Caco-2 (cell line): ENCODE data around the gene PSMG3. TPM values are rescaled to one million over a fixed set of nuclear protein-coding genes. Genes with fewer than 3 reads are reported as not detected.

Source experiments
- BruUV-seq: library from RNA; stranded (reverse); fragments of 400-500 nt; replicated peaks from 2 replicates; lab custom pipeline; 2021; lab: Mats Ljungman, UMichigan
- CTCF ChIA-PET: fragments of 300-600 bp; sonication (Branson Sonifier 250); formaldehyde crosslinking; loops from one replicate; lab custom pipeline; 2022; ENCODE audit warnings: antibody characterized with exemption; lab: Charles Lee
- POLR2A ChIA-PET: fragments of 300-600 bp; sonication (Branson Sonifier 250); formaldehyde crosslinking; loops from one replicate; lab custom pipeline; 2022; ENCODE audit warnings: antibody characterized with exemption; lab: Charles Lee
- DNase-seq, 2 experiments: peaks; one replicate each; pipeline versions ENCODE4 v3.0.0 to v3.0.0-alpha.2; 2020 to 2022
- H3K27me3 ChIP-seq: replicated peaks from 2 replicates; pipeline ENCODE4 v1.6.0; 2011; ENCODE audit warnings: low read length; ENCODE audit not compliant: control insufficient read depth, insufficient read depth
- H3K36me3 ChIP-seq: 2 replicates; pipeline ENCODE4 v1.5.1; 2011; ENCODE audit warnings: low read length; ENCODE audit not compliant: control insufficient read depth, insufficient read depth
- H3K4me1 ChIP-seq: fragments of 250-450 bp; sonication (Bioruptor Pico); 2 replicates; pipeline ENCODE4 v1.5.1; 2020; ENCODE audit warnings: mild to moderate bottlenecking
- H3K4me3 ChIP-seq: 2 replicates; pipeline ENCODE4 v1.5.1; 2011; ENCODE audit warnings: low read depth, mild to moderate bottlenecking, control low read depth, low read length
- H3K9me3 ChIP-seq: fragments of 250-450 bp; sonication (Bioruptor Pico); 2 replicates; pipeline ENCODE4 v1.5.1; 2020; ENCODE audit warnings: mild to moderate bottlenecking, moderate library complexity
- H3K27ac Mint-ChIP-seq: one replicate; pipeline ENCODE4 v1.8.0; 2022; ENCODE audit warnings: mixed read lengths; ENCODE audit not compliant: unreplicated experiment
- H3K27me3 Mint-ChIP-seq: one replicate; pipeline ENCODE4 v1.8.0; 2022; ENCODE audit warnings: mixed read lengths; ENCODE audit not compliant: insufficient read depth, unreplicated experiment
- H3K36me3 Mint-ChIP-seq: one replicate; pipeline ENCODE4 v1.8.0; 2022; ENCODE audit warnings: mild to moderate bottlenecking, mixed read lengths; ENCODE audit not compliant: insufficient read depth, unreplicated experiment
- H3K4me1 Mint-ChIP-seq: one replicate; pipeline ENCODE4 v1.8.0; 2022; ENCODE audit warnings: low read depth, mixed read lengths; ENCODE audit not compliant: unreplicated experiment
- H3K4me3 Mint-ChIP-seq: one replicate; pipeline ENCODE4 v1.8.0; 2022; ENCODE audit warnings: mild to moderate bottlenecking, moderate library complexity, mixed read lengths; ENCODE audit not compliant: unreplicated experiment
- H3K9me3 Mint-ChIP-seq: one replicate; pipeline ENCODE4 v1.8.0; 2022; ENCODE audit warnings: mixed read lengths; ENCODE audit not compliant: unreplicated experiment
- intact Hi-C: fragments of 100-400 bp; cut with micrococcal nuclease; formaldehyde crosslinking; loops from one replicate; pipeline ENCODE4 v1.10.0; 2022; ENCODE audit not compliant: unreplicated experiment
- total RNA-seq: library from RNA; stranded (reverse); gene quantifications from 2 replicates; pipeline ENCODE4 v1.2.3, GENCODE V29; 2022
- TF ChIP-seq, protein P1 (sequence below), 2 experiments: fragments of 200-600 bp in 1 of 2; IDR thresholded peaks; 1 replicate in 1 of 2; 2 replicates in 1 of 2; pipeline versions ENCODE4 v1.5.1 to v1.8.0; 2011 to 2022; ENCODE audit warnings: antibody characterized with exemption in 1 of 2, control low read depth in 1 of 2, inconsistent platforms in 1 of 2, low read depth in 1 of 2, low read length in 1 of 2, mild to moderate bottlenecking in 1 of 2, moderate library complexity in 1 of 2; ENCODE audit not compliant: insufficient read depth in 1 of 2, severe bottlenecking in 1 of 2, unreplicated experiment in 1 of 2

The PSMG3 gene
- total RNA-seq, 1 experiment from 2014 or later = 35.1 TPM

DNA sequence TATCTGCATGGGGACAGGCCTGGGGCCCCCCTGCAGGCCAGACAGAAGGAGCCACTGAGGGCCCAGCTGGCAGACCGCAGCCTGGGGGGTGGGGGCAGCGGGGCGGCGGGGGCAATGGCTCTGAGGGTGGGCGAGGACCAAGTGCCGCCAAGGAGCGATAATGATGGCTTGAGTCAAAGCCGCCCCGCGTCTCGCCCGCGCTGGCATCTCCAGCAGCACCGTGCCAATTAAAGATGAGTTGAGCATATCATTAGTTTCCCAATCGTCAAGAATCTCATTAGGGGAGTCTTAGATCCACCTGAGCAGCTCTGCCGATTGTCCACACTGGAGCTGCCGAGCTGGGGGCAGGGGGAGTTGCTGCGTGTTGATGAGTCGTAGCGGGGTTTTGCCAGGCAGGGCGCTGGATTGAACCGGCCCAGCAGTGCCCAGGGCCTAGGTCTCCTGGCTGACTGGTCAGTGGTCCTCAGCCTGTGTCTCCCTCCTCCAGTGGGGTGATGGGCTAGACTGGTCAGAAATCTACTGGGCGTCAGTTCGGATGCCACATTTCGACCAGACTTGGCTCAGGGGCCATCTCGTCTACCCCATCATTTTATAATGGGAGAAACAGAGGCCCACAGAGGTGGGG lies 41.0 kb upstream of the PSMG3 start:
- CTCF ChIA-PET = no interaction called here
- POLR2A ChIA-PET = no interaction called here
- peaks cover 16% of the 10 kb centered on the region for H3K27me3 Mint-ChIP-seq

DNA sequence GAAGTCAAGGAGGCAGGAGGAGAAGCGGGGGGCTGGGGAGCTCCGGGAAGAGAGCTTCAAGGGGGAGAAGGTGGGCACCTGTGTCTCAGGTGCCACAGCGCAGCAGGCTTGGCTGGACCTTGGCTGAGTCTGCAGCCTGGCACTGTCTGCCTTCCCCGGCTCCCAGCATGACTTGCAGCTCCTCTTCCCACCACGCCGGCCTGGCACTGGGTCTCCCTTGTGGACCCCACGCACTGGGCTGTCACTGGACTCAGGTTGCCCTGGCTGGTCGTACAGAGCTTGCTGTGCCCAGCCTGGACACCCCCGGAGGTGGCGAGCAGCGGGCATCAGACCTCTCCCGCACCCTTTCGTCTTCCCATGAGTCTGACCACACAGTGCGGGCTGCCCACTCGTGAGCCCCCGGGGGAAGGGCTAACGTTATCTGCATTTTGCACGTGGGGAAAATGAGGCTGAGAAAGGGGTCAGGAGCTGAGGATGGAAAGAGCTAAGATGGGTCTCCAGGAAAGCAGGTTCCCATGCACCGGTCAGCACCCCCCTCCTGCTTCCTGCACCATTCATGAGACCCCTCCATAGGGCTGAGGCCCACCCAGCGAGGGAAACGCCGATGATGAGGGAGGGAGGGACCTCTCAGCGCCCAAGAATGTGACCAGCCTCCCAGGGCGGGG lies 40.3 kb upstream of the PSMG3 start:
- no peak for DNase-seq
- peaks cover 16% of the 10 kb centered on the region for H3K27me3 Mint-ChIP-seq
- intact Hi-C loops = no loop called here
- H3K4me1 ChIP-seq = no peaks in the 10 kb centered on the region
- H3K36me3 ChIP-seq = no peaks in the 10 kb centered on the region
- no peak overlapping the region for H3K4me3 ChIP-seq
- H3K27me3 ChIP-seq = no peaks in the 10 kb centered on the region; the same call in 1 of the 2 replicates
- no peaks in the 10 kb centered on the region for H3K36me3 Mint-ChIP-seq
- no peak overlapping the region for H3K27ac Mint-ChIP-seq
- BruUV-seq = no TSS peak
- ChIA-PET CTCF (no interaction called here), POLR2A (no interaction called here)
- no peaks in the 10 kb centered on the region for H3K4me1 Mint-ChIP-seq
- H3K9me3 ChIP-seq = no peaks in the 10 kb centered on the region
- TF ChIP-seq, protein P1, sequence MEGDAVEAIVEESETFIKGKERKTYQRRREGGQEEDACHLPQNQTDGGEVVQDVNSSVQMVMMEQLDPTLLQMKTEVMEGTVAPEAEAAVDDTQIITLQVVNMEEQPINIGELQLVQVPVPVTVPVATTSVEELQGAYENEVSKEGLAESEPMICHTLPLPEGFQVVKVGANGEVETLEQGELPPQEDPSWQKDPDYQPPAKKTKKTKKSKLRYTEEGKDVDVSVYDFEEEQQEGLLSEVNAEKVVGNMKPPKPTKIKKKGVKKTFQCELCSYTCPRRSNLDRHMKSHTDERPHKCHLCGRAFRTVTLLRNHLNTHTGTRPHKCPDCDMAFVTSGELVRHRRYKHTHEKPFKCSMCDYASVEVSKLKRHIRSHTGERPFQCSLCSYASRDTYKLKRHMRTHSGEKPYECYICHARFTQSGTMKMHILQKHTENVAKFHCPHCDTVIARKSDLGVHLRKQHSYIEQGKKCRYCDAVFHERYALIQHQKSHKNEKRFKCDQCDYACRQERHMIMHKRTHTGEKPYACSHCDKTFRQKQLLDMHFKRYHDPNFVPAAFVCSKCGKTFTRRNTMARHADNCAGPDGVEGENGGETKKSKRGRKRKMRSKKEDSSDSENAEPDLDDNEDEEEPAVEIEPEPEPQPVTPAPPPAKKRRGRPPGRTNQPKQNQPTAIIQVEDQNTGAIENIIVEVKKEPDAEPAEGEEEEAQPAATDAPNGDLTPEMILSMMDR (IDR thresholded peaks at IDR 0.05; ENCODE audit: insufficient read depth in 1 of 2, low read depth in 1 of 2, low read length in 1 of 2, severe bottlenecking in 1 of 2, unreplicated experiment in 1 of 2) = no peak
- no peak overlapping the region for H3K4me3 Mint-ChIP-seq
- H3K9me3 Mint-ChIP-seq = no peaks in the 10 kb centered on the region

More for the DNA sequence above, 41.0 kb upstream of the PSMG3 start:
- no peaks in the 10 kb centered on the region for H3K9me3 ChIP-seq
- H3K27me3 ChIP-seq = no peaks in the 10 kb centered on the region; the same call in 1 of the 2 replicates
- no peaks in the 10 kb centered on the region for H3K4me1 ChIP-seq
- Mint-ChIP-seq H3K9me3 (no peaks in the 10 kb centered on the region), H3K36me3 (no peaks in the 10 kb centered on the region), H3K27ac (no peak overlapping the region), H3K4me1 (no peaks in the 10 kb centered on the region), H3K4me3 (no peak overlapping the region)
- TF ChIP-seq, protein P1 (IDR thresholded peaks at IDR 0.05; ENCODE audit: insufficient read depth in 1 of 2, low read depth in 1 of 2, low read length in 1 of 2, severe bottlenecking in 1 of 2, unreplicated experiment in 1 of 2) = no peak
- no peak overlapping the region for H3K4me3 ChIP-seq
- BruUV-seq = no TSS peak
- no peaks in the 10 kb centered on the region for H3K36me3 ChIP-seq
- no peak for DNase-seq
- intact Hi-C loops = no loop called here

DNA sequence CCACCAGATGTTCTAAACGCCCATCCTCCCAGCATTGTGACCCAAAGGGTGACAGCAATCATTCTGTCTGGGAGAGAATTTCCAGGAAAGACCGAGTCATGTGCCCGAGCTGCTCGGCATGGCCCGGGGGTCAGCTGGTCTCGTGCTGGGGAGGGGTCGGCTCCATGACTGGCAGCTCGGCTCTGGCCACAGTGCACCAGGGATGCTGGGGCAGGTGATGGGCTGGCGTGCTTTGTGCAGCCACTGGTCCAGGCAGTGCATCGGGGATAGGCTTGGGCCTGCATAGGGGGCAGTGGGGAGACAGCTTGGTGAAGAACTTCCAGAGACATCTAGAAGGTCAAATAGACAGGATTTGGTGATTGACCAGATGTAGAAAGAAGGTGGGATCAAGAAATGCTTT lies 39.2 kb upstream of the PSMG3 start:
- no peak for DNase-seq
- no peaks in the 10 kb centered on the region; the same call in 1 of the 2 replicates for H3K27me3 ChIP-seq
- no peak overlapping the region for H3K4me3 Mint-ChIP-seq
- H3K27ac Mint-ChIP-seq = no peak overlapping the region
- no peaks in the 10 kb centered on the region for H3K36me3 Mint-ChIP-seq
- TF ChIP-seq, protein P1 (IDR thresholded peaks at IDR 0.05; ENCODE audit: insufficient read depth in 1 of 2, low read depth in 1 of 2, low read length in 1 of 2, severe bottlenecking in 1 of 2, unreplicated experiment in 1 of 2) = no peak
- BruUV-seq = no TSS peak
- intact Hi-C loops = no loop called here
- no peaks in the 10 kb centered on the region for H3K4me1 Mint-ChIP-seq
- H3K36me3 ChIP-seq = no peaks in the 10 kb centered on the region
- H3K9me3 Mint-ChIP-seq = no peaks in the 10 kb centered on the region
- ChIA-PET CTCF (no interaction called here), POLR2A (no interaction called here)
- no peak overlapping the region for H3K4me3 ChIP-seq
- H3K9me3 ChIP-seq = no peaks in the 10 kb centered on the region
- 0 out of 2 replicates have a peak, but pooled peaks cover 5% of the 10 kb centered on the region for H3K4me1 ChIP-seq
- H3K27me3 Mint-ChIP-seq = peaks cover 16% of the 10 kb centered on the region
